Stimulated activated CD4-positive, alpha-beta T cell treated with anti-CD3 and anti-CD28 coated beads, TNF-alpha, amount 100 ng/mL, for 1 hour (primary cell): ENCODE measurements around the gene SLC24A1.

ENCODE experiments used
- DNase-seq, 3 donors: peaks; one replicate each; pipeline ENCODE4 v3.0.0-alpha.2; 2020; ENCODE audit warnings: low read depth in 3 of 3, low spot score in 1 of 3

SLC24A1 gene

GRCh38 chr15:65651831-65652749, 30.4 kb downstream of the SLC24A1 start:
- no peak for DNase-seq

GRCh38 chr15:65653341-65653740, 31.6 kb downstream of the SLC24A1 start:
- no peak for DNase-seq

GRCh38 chr15:65653801-65654521, 32.2 kb downstream of the SLC24A1 start:
- no peak for DNase-seq

GRCh38 chr15:65655026-65655425, 33.3 kb downstream of the SLC24A1 start:
- DNase-seq: no peak

- no peak for DNase-seq
Measured at GRCh38 chr15:65655457-65655856, 33.7 kb downstream of the SLC24A1 start.

- DNase-seq: no peak
Measured at GRCh38 chr15:65659502-65660052, 37.8 kb downstream of the SLC24A1 start.

- DNase-seq: no peak
Measured at GRCh38 chr15:65660927-65661326, 39.2 kb downstream of the SLC24A1 start.

- DNase-seq: no peak
Measured at GRCh38 chr15:65663521-65663920, 41.8 kb downstream of the SLC24A1 start.

- DNase-seq: no peak
Measured at GRCh38 chr15:65666257-65666656, 44.5 kb downstream of the SLC24A1 start.

- no peak for DNase-seq
Measured at GRCh38 chr15:65675551-65675950, 53.8 kb downstream of the SLC24A1 start.

GRCh38 chr15:65676123-65676522, 54.4 kb downstream of the SLC24A1 start:
- no peak for DNase-seq

- DNase-seq: no peak
Measured at GRCh38 chr15:65680544-65680943, 58.8 kb downstream of the SLC24A1 start.

- no peak for DNase-seq
Measured at GRCh38 chr15:65682404-65682911, 60.7 kb downstream of the SLC24A1 start.

- DNase-seq: no peak
Measured at GRCh38 chr15:65688462-65688861, 66.7 kb downstream of the SLC24A1 start.

- DNase-seq: no peak
Measured at GRCh38 chr15:65690173-65690572, 68.4 kb downstream of the SLC24A1 start.

- no peak for DNase-seq
Measured at GRCh38 chr15:65690778-65691177, 69.0 kb downstream of the SLC24A1 start.

- DNase-seq: no peak
Measured at GRCh38 chr15:65695081-65695480, 73.3 kb downstream of the SLC24A1 start.
